ENCODE measurements around the gene PRKCQ. TPM values are rescaled to one million over a fixed set of nuclear protein-coding genes. Genes with fewer than 3 reads are reported as not detected.

The PRKCQ gene
- total and polyA plus RNA-seq, 2 of the 13 experiments (the other 11 are each of a cell fraction or from before 2014, with no cell fraction given): 0.13 to 0.35 TPM

DNA sequence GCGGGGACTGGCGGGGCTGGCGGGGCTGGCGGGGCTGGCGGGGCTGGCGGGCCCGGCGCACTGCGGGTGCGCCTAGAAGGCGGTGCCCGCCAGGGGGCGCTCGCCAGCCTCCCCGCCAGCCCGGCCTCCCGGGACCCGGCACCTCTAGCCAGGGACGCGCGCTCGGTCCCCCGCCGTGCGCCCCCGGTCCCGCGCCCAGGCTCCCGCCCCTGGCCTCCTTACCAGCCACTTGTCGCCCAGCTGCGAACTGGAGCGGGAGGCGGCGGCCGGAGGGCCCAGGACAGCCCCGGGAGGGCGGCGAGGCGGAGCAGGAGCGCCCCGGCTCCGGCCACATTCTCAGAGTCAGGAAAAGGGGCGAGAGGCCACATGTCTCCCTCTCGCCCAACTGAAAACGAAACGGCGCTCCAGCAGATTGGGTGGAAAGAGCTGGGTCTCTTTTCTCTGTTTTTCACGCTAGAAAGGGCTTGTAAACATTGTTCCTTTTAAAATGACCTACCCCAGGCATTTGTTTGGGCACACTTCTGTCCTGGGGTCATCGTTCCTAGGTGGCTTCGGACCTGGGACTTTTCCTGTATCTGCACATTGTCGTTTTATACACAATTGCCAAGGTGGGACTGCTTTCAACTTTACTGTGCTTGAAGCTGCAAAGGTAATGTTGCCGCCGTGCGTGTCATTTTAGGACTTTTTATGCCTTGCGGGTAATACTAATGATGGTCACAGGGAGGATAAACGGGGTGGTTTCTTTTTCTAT lies 378 bp upstream of the PRKCQ start (continued):
- TF ChIP-seq ZNF513 (CRISPR knock-in tag; conservative IDR thresholded peaks at IDR 0.05) (no peak), ATF5 (CRISPR knock-in tag; IDR thresholded peaks at IDR 0.05; ENCODE audit: low read depth) (no peak), HNF4A (CRISPR knock-in tag; IDR thresholded peaks at IDR 0.05) (no peak), HDAC1 (CRISPR knock-in tag; IDR thresholded peaks at IDR 0.05) (0 out of 2 replicates have a peak, but pooled peaks have one; percentile 12), U2AF1 (optimal IDR thresholded peaks at IDR 0.05; ENCODE audit: low read depth, low read length) (no peak), HOXA7 (CRISPR knock-in tag; IDR thresholded peaks at IDR 0.05) (no peak), GLI4 (CRISPR knock-in tag; IDR thresholded peaks at IDR 0.05; ENCODE audit: borderline replicate concordance) (no peak), ZBTB20 (CRISPR knock-in tag; IDR thresholded peaks at IDR 0.05; ENCODE audit: borderline replicate concordance, low read depth) (no peak), ZNF263 (CRISPR knock-in tag; IDR thresholded peaks at IDR 0.05) (no peak), RXRA (CRISPR knock-in tag; IDR thresholded peaks at IDR 0.05) (0 out of 2 replicates have a peak, but pooled peaks have one; percentile 19), NR3C1 (CRISPR knock-in tag; IDR thresholded peaks at IDR 0.05) (no peak), MAFK (conservative IDR thresholded peaks at IDR 0.05 in 1 of 2, IDR thresholded peaks at IDR 0.05 in 1 of 2; ENCODE audit: low read length in 2 of 2) (no peak)
- TF ChIP-seq, protein P1, sequence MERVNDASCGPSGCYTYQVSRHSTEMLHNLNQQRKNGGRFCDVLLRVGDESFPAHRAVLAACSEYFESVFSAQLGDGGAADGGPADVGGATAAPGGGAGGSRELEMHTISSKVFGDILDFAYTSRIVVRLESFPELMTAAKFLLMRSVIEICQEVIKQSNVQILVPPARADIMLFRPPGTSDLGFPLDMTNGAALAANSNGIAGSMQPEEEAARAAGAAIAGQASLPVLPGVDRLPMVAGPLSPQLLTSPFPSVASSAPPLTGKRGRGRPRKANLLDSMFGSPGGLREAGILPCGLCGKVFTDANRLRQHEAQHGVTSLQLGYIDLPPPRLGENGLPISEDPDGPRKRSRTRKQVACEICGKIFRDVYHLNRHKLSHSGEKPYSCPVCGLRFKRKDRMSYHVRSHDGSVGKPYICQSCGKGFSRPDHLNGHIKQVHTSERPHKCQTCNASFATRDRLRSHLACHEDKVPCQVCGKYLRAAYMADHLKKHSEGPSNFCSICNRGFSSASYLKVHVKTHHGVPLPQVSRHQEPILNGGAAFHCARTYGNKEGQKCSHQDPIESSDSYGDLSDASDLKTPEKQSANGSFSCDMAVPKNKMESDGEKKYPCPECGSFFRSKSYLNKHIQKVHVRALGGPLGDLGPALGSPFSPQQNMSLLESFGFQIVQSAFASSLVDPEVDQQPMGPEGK (CRISPR knock-in tag; IDR thresholded peaks at IDR 0.05): peak; percentile 71
- TF ChIP-seq, protein P2, sequence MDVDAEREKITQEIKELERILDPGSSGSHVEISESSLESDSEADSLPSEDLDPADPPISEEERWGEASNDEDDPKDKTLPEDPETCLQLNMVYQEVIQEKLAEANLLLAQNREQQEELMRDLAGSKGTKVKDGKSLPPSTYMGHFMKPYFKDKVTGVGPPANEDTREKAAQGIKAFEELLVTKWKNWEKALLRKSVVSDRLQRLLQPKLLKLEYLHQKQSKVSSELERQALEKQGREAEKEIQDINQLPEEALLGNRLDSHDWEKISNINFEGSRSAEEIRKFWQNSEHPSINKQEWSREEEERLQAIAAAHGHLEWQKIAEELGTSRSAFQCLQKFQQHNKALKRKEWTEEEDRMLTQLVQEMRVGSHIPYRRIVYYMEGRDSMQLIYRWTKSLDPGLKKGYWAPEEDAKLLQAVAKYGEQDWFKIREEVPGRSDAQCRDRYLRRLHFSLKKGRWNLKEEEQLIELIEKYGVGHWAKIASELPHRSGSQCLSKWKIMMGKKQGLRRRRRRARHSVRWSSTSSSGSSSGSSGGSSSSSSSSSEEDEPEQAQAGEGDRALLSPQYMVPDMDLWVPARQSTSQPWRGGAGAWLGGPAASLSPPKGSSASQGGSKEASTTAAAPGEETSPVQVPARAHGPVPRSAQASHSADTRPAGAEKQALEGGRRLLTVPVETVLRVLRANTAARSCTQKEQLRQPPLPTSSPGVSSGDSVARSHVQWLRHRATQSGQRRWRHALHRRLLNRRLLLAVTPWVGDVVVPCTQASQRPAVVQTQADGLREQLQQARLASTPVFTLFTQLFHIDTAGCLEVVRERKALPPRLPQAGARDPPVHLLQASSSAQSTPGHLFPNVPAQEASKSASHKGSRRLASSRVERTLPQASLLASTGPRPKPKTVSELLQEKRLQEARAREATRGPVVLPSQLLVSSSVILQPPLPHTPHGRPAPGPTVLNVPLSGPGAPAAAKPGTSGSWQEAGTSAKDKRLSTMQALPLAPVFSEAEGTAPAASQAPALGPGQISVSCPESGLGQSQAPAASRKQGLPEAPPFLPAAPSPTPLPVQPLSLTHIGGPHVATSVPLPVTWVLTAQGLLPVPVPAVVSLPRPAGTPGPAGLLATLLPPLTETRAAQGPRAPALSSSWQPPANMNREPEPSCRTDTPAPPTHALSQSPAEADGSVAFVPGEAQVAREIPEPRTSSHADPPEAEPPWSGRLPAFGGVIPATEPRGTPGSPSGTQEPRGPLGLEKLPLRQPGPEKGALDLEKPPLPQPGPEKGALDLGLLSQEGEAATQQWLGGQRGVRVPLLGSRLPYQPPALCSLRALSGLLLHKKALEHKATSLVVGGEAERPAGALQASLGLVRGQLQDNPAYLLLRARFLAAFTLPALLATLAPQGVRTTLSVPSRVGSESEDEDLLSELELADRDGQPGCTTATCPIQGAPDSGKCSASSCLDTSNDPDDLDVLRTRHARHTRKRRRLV (CRISPR knock-in tag; IDR thresholded peaks at IDR 0.05): no peak
- TF ChIP-seq, protein P3, sequence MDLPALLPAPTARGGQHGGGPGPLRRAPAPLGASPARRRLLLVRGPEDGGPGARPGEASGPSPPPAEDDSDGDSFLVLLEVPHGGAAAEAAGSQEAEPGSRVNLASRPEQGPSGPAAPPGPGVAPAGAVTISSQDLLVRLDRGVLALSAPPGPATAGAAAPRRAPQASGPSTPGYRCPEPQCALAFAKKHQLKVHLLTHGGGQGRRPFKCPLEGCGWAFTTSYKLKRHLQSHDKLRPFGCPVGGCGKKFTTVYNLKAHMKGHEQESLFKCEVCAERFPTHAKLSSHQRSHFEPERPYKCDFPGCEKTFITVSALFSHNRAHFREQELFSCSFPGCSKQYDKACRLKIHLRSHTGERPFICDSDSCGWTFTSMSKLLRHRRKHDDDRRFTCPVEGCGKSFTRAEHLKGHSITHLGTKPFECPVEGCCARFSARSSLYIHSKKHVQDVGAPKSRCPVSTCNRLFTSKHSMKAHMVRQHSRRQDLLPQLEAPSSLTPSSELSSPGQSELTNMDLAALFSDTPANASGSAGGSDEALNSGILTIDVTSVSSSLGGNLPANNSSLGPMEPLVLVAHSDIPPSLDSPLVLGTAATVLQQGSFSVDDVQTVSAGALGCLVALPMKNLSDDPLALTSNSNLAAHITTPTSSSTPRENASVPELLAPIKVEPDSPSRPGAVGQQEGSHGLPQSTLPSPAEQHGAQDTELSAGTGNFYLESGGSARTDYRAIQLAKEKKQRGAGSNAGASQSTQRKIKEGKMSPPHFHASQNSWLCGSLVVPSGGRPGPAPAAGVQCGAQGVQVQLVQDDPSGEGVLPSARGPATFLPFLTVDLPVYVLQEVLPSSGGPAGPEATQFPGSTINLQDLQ (CRISPR knock-in tag; IDR thresholded peaks at IDR 0.05): no peak

All from HepG2 (cell line).